Measurements from ENCODE around the gene CIITA.

DNA sequence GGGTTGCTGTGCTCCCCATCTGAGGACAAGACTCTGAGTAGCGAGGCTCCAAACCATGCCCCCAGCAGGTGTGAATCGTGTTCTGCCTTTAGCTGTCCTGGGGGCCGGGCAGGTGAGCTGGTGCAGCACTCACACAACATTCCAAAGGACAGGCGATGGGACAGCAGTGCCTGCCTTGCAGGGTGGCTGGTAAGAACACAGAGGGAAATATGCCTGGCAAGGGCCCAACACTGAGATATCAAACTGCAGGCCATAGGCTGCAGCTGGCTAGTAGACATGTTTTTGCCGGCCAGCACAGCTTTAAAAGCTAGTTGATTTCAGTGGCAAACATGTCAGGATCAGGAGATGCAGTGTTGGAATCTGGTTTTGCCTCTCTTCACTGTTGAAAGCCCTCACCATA lies 91.0 kb downstream of the CIITA start:
- TF ChIP-seq, protein P1, sequence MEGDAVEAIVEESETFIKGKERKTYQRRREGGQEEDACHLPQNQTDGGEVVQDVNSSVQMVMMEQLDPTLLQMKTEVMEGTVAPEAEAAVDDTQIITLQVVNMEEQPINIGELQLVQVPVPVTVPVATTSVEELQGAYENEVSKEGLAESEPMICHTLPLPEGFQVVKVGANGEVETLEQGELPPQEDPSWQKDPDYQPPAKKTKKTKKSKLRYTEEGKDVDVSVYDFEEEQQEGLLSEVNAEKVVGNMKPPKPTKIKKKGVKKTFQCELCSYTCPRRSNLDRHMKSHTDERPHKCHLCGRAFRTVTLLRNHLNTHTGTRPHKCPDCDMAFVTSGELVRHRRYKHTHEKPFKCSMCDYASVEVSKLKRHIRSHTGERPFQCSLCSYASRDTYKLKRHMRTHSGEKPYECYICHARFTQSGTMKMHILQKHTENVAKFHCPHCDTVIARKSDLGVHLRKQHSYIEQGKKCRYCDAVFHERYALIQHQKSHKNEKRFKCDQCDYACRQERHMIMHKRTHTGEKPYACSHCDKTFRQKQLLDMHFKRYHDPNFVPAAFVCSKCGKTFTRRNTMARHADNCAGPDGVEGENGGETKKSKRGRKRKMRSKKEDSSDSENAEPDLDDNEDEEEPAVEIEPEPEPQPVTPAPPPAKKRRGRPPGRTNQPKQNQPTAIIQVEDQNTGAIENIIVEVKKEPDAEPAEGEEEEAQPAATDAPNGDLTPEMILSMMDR (IDR thresholded peaks at IDR 0.05; ENCODE audit: insufficient read depth, low read length, poor library complexity, severe bottlenecking) = no peak
- no peak for TF ChIP-seq EZH2phosphoT487 (conservative IDR thresholded peaks at IDR 0.05; ENCODE audit: low read length)

All from SU-DHL-6 (cell line).